IMR-90 (cell line): Measurements from ENCODE around the gene RYR2. TPM values are rescaled to one million over a fixed set of nuclear protein-coding genes. Genes with fewer than 3 reads are reported as not detected.

Experiments
- ATAC-seq: fragments of 200-7000 bp; cut with Tn5 transposase; 2 replicates; pipeline ENCODE4 v1.9.1; 2020; ENCODE audit warnings: low read depth, mild to moderate bottlenecking, moderate library complexity
- BruUV-seq: library from RNA; stranded (reverse); fragments of 400-500 nt; replicated peaks from 2 replicates; lab custom pipeline; 2021; lab: Mats Ljungman, UMichigan
- CTCF ChIA-PET: fragments of 300-600 bp; formaldehyde crosslinking; extraction: SDS; loops from one replicate; lab custom pipeline; 2021; ENCODE audit warnings: antibody characterized with exemption; lab: Yijun Ruan, JAX
- POLR2A ChIA-PET: fragments of 300-600 bp; sonication (Branson Sonifier 250); formaldehyde crosslinking; loops from one replicate; lab custom pipeline; 2022; ENCODE audit warnings: antibody characterized with exemption; ENCODE audit not compliant: unreplicated experiment; lab: Charles Lee
- DNase-seq: peaks from one replicate; pipeline ENCODE4 v3.0.0; 2013
- H2AFZ ChIP-seq: replicated peaks from 2 replicates; pipeline ENCODE3; 2013; ENCODE audit warnings: low read length, mild to moderate bottlenecking; ENCODE audit not compliant: poor library complexity
- H2AK5ac ChIP-seq: 2 replicates; pipeline ENCODE4 v1.6.1; 2013; ENCODE audit warnings: low read depth, low read length, inconsistent platforms
- H2AK9ac ChIP-seq: replicated peaks from 2 replicates; pipeline ENCODE3; 2013; ENCODE audit warnings: mild to moderate bottlenecking, low read depth, low read length, moderate library complexity; ENCODE audit not compliant: poor library complexity
- H2BK120ac ChIP-seq: 2 replicates; pipeline ENCODE4 v1.6.1; 2013; ENCODE audit warnings: low read depth, low read length, inconsistent platforms
- H2BK15ac ChIP-seq: 3 replicates; pipeline ENCODE4 v1.6.1; 2013; ENCODE audit warnings: low read depth, low read length, inconsistent platforms
- H2BK20ac ChIP-seq: 2 replicates; pipeline ENCODE4 v1.6.1; 2013; ENCODE audit warnings: low read depth, mild to moderate bottlenecking, inconsistent platforms, low read length, moderate library complexity
- H2BK5ac ChIP-seq: 2 replicates; pipeline ENCODE4 v1.6.1; 2013; ENCODE audit warnings: mild to moderate bottlenecking, low read depth, low read length, inconsistent platforms; ENCODE audit not compliant: poor library complexity, severe bottlenecking
- H3K14ac ChIP-seq: replicated peaks from 2 replicates; pipeline ENCODE4 v1.6.1; 2013; ENCODE audit warnings: low read depth, low read length, inconsistent platforms
- H3K18ac ChIP-seq: 2 replicates; pipeline ENCODE4 v1.6.1; 2013; ENCODE audit warnings: low read depth, low read length, control low read depth
- H3K23ac ChIP-seq: 2 replicates; pipeline ENCODE4 v1.6.1; 2013; ENCODE audit warnings: low read depth, low read length, inconsistent platforms
- H3K27ac ChIP-seq: 2 replicates; pipeline ENCODE4 v1.5.1; 2013; ENCODE audit warnings: mild to moderate bottlenecking, control low read depth, low read length; ENCODE audit not compliant: insufficient read depth
- H3K27me3 ChIP-seq: 2 replicates; pipeline ENCODE4 v1.6.1; 2013; ENCODE audit warnings: low read length; ENCODE audit not compliant: control insufficient read depth, insufficient read depth
- H3K36me3 ChIP-seq: 2 replicates; pipeline ENCODE4 v1.6.1; 2013; ENCODE audit warnings: low read length, mixed read lengths; ENCODE audit not compliant: control insufficient read depth, insufficient read depth
- H3K4ac ChIP-seq: 2 replicates; pipeline ENCODE4 v1.6.1; 2013; ENCODE audit warnings: low read depth, low read length, inconsistent platforms
- H3K4me1 ChIP-seq: 2 replicates; pipeline ENCODE4 v1.6.1; 2013; ENCODE audit warnings: low read length, mixed read lengths; ENCODE audit not compliant: control insufficient read depth, insufficient read depth
- H3K4me2 ChIP-seq: 2 replicates; pipeline ENCODE4 v1.6.1; 2013; ENCODE audit warnings: low read depth, mild to moderate bottlenecking, control low read depth, low read length, moderate library complexity
- H3K4me3 ChIP-seq: 2 replicates; pipeline ENCODE4 v1.5.1; 2013; ENCODE audit warnings: low read depth, mild to moderate bottlenecking, control low read depth, low read length, moderate library complexity; ENCODE audit not compliant: insufficient read depth
- H3K56ac ChIP-seq: 2 replicates; pipeline ENCODE4 v1.6.1; 2013; ENCODE audit warnings: low read length, inconsistent platforms; ENCODE audit not compliant: insufficient read depth; ENCODE audit errors: extremely low read depth
- H3K79me1 ChIP-seq, 2 experiments: 2 replicates each; pipeline ENCODE4 v1.6.1; 2013; ENCODE audit warnings: low read length in 2 of 2, inconsistent platforms in 1 of 2, low read depth in 1 of 2
- H3K9ac ChIP-seq: 2 replicates; pipeline ENCODE4 v1.6.1; 2013; ENCODE audit warnings: low read depth, low read length, control low read depth
- H3K9me1 ChIP-seq: 2 replicates; pipeline ENCODE4 v1.6.1; 2013; ENCODE audit warnings: low read length, inconsistent platforms; ENCODE audit not compliant: insufficient read depth
- H3K9me3 ChIP-seq: 2 replicates; pipeline ENCODE4 v1.6.1; 2013; ENCODE audit warnings: low read length; ENCODE audit not compliant: control insufficient read depth, insufficient read depth
- H4K20me1 ChIP-seq: 2 replicates; pipeline ENCODE4 v1.6.1; 2013; ENCODE audit warnings: low read length, inconsistent platforms; ENCODE audit not compliant: insufficient read depth
- H4K5ac ChIP-seq: 2 replicates; pipeline ENCODE4 v1.6.1; 2013; ENCODE audit warnings: mild to moderate bottlenecking, low read depth, low read length, control low read depth
- H4K8ac ChIP-seq, 2 experiments: 2 replicates each; pipeline ENCODE4 v1.6.1; 2013; ENCODE audit warnings: low read depth in 2 of 2, low read length in 2 of 2, control low read depth in 1 of 2, inconsistent platforms in 1 of 2
- H4K91ac ChIP-seq: 2 replicates; pipeline ENCODE4 v1.6.1; 2013; ENCODE audit warnings: low read depth, low read length, inconsistent platforms; ENCODE audit not compliant: insufficient read depth
- POLR2A ChIP-seq: IDR thresholded peaks from 2 replicates; pipeline ENCODE4 v1.6.1; 2012; ENCODE audit warnings: mild to moderate bottlenecking, low read depth, low read length
- RFX5 ChIP-seq: IDR thresholded peaks from 2 replicates; pipeline ENCODE4 v1.8.0; 2012; ENCODE audit warnings: low read depth, mild to moderate bottlenecking, low read length, moderate library complexity
- WGBS, 2 experiments: methylation state at CpG; one replicate each; pipeline versions ENCODE4 v1.1.5 to v1.1.7; 2013; ENCODE audit warnings: missing lambda C conversion rate in 2 of 2; ENCODE audit not compliant: insufficient read length in 1 of 2; ENCODE audit errors: extremely low coverage in 2 of 2; 5-methylcytosine and 5-hydroxymethylcytosine counted together
- dilution Hi-C: fragments of 300-500 bp; cut with HindIII; formaldehyde crosslinking; loops from one replicate; pipeline ENCODE4 v1.14.3; 2018; ENCODE audit warnings: low sequenced_read_pairs; ENCODE audit not compliant: unreplicated experiment
- in situ Hi-C: fragments of 300-500 bp; cut with MboI; formaldehyde crosslinking; loops from 3 replicates; pipeline ENCODE4 v1.14.3; 2019; ENCODE audit warnings: low sequenced_read_pairs, inconsistent platforms, mixed read lengths
- intact Hi-C: fragments of 100-400 bp; cut with micrococcal nuclease; formaldehyde crosslinking; loops from 2 replicates; pipeline ENCODE4 v1.10.0; 2022
- polyA plus RNA-seq, 3 experiments: library from polyadenylated mRNA; depleted of rRNA; stranded (reverse); fragments of >200 nt; gene quantifications; 2 replicates each; pipeline ENCODE4 v1.2.3, GENCODE V29; 2012; ENCODE audit warnings: low replicate concordance in 1 of 3
- total RNA-seq: library from RNA; depleted of rRNA; stranded (reverse); fragments of >200 nt; gene quantifications from 2 replicates; pipeline ENCODE4 v1.2.3, GENCODE V29; 2012

Gene RYR2
- total and polyA plus RNA-seq, 2 of the 4 experiments (the other 2 are of a cell fraction), result not detected

DNA sequence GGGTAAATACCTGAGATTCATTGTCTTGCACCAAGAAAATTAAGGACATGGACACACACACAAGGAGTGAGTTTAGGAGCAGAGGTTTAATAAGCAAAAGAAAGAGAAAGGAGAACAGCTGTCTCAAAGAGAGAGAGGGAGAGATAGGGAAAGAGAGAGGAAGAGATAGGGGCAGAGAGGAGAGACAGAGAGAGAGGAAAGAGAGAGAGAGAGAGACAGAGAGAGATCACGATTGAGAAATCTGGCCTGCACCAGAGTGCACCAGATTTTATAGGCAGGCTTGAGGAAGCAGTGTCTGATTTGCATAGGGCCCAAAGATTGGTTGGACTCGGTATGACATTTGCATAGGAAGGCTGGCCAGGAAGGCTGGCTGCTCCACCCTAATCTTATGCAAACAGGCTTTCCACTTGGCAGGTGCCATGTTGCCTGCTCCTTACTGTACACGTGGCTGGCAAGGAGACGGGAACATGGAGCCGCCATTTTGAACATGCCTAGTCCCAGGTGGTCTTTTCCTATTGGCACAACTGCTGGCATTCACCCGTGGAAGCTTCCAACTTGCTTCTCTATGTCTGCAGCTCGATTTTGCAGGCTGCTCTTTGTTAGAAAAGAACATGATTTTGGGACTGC, 428.8 kb downstream of the RYR2 start:
- TF ChIP-seq RFX5 (no peak), POLR2A (no peak)

More for the DNA sequence above, 428.8 kb downstream of the RYR2 start:
- no peak overlapping the region for H2BK5ac ChIP-seq
- dilution Hi-C loops, result no loop called here
- H4K20me1 ChIP-seq, result no peaks in the 10 kb centered on the region
- 49% methylated on average over 2 of the region's 7 CpGs; no CpG with 5 or more reads in 1 of the 2 experiments for WGBS, 2 experiments
- H4K8ac ChIP-seq, result no peak overlapping the region
- H3K4me1 ChIP-seq, result no peaks in the 10 kb centered on the region
- no peak overlapping the region for H2BK15ac ChIP-seq
- H3K4me2 ChIP-seq, result no peak overlapping the region
- H3K18ac ChIP-seq, result no peak overlapping the region
- no TSS peak for BruUV-seq
- no peak overlapping the region for H2AK9ac ChIP-seq
- H3K4ac ChIP-seq, result no peak overlapping the region
- H3K27ac ChIP-seq, result no peak overlapping the region
- DNase-seq (no peak), ATAC-seq (no peak)
- H3K27me3 ChIP-seq, result no peaks in the 10 kb centered on the region
- H3K9me1 ChIP-seq, result no peaks in the 10 kb centered on the region
- in situ Hi-C loops, result no loop called here
- H2AFZ ChIP-seq, result no peak overlapping the region
- intact Hi-C loops, result no loop called here
- no peak overlapping the region for H3K9ac ChIP-seq
- no peak overlapping the region for H2AK5ac ChIP-seq
- H4K91ac ChIP-seq, result no peak overlapping the region
- H3K14ac ChIP-seq, result no peak overlapping the region
- ChIA-PET CTCF (no interaction called here), POLR2A (no interaction called here)
- no peak overlapping the region for H4K5ac ChIP-seq
- H3K23ac ChIP-seq, result no peak overlapping the region
- H3K79me1 ChIP-seq, result no peaks in the 10 kb centered on the region
- H3K36me3 ChIP-seq, result no peaks in the 10 kb centered on the region
- H2BK20ac ChIP-seq, result no peak overlapping the region
- peaks cover 2% of the 10 kb centered on the region; the same call in 1 of the 2 replicates for H3K9me3 ChIP-seq
- H2BK120ac ChIP-seq, result no peak overlapping the region
- H3K56ac ChIP-seq, result no peak overlapping the region
- H3K4me3 ChIP-seq, result no peak overlapping the region
